ENCODE data around the gene ZNF287.
A peak's percentile ranks its signal among the peaks of the same experiment; 100 is the strongest.
"Not testable (repeated sequence)": the region's sequence is repeated elsewhere in the genome, so short reads cannot be mapped to it uniquely, and the experiment has no call there.

The ZNF287 gene

DNA sequence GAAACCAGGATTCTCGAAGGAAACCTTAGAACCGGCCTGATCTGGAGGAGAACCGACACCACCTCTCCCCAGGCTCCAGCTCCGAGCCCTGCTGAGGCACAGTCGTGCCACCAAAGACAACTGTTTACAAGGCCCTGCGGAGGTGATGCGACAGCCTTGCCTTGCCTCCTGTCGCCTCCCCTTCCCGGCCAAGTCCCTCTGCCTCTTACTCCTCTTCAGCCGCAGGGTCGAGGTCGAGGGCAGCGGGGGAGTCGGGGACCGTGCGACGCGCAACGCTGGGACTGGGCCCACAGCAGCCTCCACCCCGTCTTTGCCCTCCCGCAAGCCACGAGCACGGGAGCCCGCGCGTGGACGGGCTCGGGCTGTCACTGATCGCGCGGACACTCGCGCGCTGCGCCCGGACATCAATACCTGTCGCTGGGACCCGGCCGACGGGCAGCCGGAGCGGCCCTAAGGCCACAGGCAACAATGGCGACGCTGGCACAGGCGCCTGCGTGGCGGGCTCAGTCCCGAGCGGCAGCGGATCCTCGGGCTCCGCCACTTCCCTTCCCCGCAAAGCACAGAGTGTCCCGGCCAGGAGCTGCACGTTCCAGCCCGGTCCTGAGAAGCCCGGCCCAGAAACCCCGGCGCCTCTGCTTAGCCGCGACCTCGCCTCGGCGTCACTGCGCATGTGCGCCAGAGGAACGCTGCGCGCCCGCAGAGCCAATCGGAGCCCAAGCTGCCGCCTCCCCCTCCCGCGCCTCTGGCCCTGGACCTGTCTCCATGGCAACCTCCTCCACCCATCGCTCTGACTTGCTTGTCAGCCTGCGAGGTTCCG lies at the start of gene ZNF287:
Gene ZNF287, minus strand, starts transcription at position 664 of the 817 bp plus-strand sequence. CDS start 1,473 bp downstream, outside the sequence.
- peak; percentile 85 for DNase-seq (ENCODE audit: low read depth)

DNA sequence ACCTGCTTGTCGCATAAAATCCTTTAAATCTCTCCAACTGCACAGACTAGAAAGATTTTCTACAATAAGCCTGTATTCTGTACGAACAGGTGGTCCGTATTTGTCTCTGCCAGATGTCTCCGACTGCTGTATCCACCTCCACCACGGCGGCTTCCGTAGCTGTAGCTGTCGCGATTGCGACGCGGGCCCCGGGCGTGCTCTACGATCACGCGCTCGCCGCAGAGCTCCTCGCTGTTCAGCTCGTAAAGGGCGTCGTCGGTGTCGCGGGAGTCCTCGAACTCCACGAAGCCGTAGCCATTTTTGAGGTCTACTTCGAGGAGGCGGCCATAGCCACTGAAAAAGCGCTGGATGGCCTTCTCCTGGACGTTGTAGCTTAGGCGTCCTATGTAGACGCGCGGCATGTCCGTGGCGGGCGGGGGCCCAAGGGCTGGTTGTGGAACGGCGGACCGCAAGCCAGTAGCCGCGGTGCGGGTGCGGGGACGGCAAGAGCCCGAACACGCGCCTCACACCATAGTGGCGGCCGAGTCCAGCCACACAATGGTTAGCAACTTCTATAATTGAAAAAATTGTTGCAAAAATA lies 48.6 kb upstream of the ZNF287 start:
- DNase-seq (ENCODE audit: low read depth), result no peak

DNA sequence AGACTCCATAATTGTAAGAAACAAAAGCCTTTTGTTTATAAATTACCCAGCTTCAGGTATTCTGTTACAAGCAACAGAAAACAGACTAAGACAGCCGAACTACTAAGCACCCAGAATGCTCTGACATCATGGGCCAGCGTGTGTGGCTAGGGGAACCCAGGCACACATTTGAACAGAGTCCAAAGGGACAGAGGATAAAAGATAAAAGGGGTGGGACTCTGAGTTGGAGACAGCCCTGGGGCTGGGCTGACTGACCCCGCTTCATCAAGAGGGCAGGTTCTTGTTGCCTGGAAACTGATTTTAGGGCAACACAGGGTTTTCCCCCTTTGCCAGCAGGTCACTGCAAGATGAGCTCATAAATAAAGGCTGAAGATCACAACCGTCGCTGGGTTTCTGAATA lies 30.5 kb upstream of the ZNF287 start:
- no peak for DNase-seq (ENCODE audit: low read depth)

DNA sequence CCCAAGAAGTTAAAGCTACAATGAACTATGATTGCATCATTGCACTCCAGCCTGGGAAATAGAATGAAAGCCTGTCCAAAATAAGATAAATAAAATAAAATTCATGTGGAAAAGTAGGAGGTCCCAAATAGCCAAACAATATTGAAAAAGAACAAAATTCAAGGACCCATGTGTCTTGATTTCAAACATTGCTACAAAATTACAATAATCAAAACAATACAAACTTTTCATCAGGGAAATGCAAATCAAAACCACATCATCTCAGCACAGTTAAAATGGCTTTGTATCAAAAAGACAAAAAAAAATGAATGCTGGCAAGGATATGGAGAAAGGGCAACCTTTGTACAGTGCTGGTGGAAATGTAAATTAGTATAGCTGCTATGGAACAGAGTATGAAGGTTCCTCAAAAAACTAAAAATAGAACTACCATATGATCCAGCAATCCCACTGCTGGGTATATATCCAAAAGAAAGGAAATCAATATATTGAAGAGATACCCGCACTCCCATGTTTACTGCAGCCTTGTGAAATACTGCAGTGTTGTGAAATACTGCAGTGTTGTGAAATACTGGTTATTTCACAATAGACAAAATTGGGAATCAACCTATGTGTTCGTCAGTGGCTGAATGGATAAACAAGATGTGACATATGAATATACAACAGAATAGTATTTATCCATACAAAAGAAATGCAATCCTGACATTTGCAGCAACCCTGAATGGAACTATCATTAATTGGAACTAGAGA lies 24.5 kb upstream of the ZNF287 start:
- no peak for DNase-seq (ENCODE audit: low read depth)

DNA sequence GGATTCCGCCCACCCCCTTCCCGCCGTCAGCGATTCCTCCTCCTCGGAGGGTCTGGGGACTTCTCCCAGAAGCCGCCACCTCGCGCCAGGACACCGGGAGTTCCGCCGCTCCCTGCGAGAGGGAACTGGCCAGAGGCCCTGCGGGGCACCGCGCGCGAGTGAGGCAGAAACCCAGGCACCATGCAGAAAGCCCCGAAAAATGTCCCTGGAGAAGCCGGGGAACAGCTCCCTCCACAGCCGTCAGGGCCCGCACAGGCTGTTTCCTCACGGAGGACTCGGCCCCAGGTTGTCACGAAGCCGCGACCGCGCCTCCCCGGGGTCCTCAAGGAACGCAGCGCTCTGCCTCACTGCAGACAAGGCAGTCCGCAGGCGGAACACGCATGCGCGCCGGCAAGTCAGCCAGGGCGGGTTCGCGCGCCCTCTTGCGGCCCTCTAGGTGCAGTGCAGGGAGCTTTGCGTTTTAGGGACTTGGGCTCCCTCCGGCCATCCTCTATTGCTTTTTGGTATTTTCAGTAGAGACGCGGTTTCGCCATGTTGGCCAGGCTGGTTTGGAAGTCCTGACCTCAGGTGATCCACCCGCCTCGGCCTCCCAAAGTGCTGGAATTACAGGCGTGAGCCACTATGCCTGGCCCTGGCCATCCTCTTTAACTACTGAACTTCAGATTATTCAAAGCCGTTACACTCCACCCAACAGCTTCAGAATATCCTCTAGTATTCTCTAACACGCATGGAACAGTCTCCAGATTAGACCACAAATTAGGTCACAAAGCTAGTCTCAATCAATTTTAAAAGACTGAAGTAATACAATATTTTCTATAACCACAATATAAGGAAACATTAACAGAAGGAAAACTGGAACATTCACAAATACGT lies 20.3 kb upstream of the ZNF287 start:
- peak; percentile 91 for DNase-seq (ENCODE audit: low read depth)

DNA sequence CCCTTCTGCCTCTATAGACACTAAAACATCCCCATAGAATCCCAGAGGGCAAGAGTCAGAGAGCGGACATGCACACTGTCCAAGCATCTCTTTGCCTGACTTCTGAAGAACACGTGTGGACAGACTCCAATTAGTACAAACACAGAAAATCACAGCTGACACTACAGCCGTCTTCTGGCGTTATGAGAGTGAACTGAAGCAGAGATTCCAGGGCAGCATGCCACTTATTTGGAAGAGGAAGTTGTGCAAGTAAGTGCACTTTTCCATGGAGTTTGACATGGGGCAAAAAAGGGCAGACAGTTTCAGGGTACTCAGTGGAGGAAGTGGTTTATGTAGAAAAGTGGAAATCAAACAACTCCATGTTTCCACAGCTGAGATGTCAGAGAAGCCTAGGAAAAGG lies 16.8 kb upstream of the ZNF287 start:
- DNase-seq (ENCODE audit: low read depth), result no peak

DNA sequence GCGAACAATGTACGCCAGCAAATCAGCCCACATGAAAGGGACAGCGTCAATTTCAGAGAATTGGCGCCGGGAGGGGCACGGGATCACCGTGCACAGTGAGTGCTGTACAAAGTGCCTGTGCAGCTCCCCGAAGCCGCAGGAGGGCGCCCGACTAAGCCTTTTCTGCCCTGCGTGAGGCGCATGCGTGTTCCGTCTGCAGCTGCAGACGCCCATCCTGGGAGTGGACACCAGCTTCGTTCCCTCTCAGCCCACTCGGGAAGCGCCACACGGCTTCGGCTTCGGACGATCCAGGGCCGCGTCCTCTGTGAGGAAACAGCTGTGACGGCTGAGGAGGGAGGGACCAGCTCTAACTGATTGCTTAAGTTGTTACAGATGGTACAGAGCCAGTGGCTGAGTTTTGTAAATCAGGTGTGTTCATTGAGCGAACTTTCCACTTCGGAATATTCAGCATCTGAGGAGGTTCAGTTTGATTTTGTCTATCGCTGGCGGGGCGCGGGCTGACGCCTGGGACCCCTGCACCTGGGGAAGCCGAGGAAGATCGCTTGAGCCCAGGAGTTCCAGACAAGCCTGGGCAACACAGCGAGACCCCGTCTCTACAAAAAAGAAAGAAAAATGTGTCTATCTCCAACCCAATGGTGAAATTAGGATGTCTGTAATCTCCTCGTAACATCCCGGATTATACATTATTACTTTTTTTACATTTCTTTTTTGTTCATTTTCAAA lies 15.4 kb upstream of the ZNF287 start:
- DNase-seq (ENCODE audit: low read depth), result peak; percentile 86

DNA sequence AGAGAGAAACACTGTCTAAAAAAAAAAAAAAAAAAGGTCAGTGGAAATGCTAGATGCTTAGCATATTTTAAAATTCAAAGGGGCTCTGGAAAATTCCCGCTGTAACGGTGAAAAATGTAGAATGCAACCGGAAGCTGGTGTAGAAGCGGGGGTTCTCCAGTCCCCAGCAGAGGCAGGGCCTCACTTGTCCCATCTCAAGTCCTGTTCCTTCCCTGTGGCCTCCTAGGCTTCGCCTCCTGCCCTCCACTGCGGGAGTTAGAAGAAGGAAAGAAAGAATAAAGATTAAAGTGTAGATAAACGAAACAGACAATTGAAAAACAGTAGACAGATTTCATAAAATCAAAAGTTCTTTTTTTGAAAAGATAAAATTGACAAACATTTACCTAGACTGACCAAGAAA lies 14.8 kb upstream of the ZNF287 start:
- no peak for DNase-seq (ENCODE audit: low read depth)

DNA sequence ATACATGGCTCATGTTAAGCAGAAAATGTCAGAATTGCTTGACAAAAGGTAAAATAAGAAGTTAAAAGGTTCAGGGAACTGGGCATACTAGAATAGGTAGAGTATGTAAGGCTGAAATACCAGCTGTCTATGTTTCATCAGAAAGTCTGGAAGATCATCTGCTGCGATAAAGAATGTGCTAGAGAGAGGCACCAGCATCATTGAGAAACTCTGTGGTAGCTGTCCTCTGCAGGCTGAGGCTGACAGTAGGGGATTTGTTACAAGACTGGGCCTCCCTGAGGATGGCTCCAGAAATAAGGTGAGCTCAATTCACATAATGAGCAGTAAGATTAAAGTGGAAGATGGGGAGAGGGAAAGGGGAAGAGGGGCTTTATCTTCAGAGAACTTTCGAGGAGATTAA lies 4.5 kb upstream of the ZNF287 start:
- no peak for DNase-seq (ENCODE audit: low read depth)

DNA sequence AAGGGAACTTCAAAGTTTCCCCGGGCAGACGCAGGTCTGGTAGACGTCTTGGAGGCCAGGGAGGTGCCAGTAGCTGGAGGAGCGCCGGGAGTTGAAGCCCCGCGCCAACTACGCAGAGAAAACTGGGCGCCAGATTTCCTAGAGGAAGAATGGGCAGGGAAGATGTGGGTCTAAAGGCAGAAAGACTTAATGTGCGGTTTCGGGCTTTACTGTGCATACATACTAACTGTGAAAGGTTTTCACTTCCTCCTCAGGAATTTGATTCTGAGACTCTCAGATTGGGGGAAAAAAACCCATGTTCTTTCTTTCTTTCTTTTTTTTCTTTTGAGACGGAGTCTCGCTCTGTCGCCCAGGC lies 331 bp upstream of the ZNF287 start:
- DNase-seq (ENCODE audit: low read depth), result no peak

DNA sequence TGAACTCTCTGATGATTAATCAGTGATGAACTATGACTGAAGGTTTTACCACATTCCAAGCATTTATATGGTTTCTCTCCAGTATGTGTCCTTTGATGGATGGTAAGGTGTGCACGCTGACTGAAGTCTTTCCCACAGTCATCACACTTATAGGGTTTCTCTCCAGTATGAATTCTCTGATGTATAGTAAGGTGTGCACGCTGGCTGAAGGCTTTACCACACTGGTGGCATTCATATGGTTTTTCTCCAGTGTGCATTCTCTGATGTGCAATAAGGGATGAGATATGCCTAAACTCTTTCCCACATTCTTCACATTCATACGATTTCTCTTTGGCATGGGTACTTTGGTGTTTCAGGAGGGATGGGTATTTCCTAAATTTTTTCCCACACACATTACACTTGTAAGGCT lies 16.4 kb downstream of the ZNF287 start:
- DNase-seq (ENCODE audit: low read depth), result no peak

DNA sequence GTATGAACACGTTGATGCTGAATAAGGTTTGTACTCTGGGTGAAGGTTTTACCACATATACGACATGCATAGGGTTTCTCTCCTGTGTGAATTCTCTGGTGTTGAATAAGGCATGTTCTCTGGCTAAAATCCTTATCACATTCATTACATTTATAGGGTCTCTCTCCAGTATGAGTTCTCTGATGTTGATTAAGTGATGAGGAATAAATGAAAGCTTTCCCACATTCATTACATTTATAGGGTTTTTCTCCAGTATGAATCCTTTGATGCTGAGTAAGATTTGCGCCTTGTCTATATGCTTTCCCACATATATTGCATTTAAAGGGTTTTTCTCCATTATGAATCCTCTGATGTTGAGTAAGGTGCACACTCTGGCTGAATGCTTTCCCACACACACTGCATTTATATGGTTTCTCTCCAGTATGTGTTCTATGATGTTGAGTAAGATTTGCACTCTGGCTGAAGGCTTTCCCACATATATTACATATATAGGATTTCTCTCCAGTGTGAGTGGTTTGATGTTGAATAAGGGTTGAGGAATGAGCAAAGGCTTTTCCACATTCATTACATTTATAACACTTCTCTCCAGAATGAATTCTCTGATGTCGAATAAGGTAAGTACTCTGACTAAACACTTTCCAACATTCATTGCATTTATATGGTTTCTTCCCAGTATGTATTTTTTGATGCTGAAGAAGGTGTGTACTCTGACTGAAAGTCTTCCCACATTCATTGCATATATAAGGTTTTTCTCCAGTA lies 16.9 kb downstream of the ZNF287 start:
- DNase-seq (ENCODE audit: low read depth), result no peak

DNA sequence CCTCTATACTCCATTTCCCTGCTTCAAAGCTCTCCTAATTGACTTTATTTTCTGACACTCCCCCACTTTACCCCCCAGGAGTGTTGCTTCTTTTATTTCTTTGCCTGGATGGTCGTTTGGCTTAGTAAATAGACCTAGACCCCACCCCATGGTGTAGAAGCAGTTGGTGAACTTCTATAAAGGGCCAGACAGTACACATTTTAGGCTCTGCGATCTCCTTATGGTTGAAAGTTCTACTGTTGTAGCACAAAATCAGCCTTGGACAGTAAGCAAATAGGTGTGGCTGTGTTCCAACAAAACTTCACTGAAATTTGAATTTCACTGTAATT lies 31.9 kb downstream of the ZNF287 start:
- no peak for DNase-seq (ENCODE audit: low read depth)

DNA sequence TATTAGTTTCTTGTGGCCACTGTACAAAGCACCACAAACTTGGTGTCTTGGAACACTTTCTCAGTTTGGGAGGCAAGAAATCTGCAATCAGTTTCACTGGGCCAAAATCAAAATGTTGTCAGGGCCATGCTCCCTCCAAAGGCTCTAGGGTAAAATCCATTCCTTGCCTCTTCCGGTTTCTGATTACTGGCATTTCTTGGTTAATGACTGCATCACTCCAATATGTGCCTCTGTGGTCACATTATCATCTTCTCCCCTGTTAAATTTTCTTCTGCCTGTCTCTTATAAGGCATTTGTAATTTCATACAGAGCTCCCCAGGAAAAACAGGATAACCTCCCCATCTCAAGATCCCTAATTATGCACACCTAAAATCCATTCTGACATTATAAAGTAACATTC lies 34.8 kb downstream of the ZNF287 start:
- no peak for DNase-seq (ENCODE audit: low read depth)

DNA sequence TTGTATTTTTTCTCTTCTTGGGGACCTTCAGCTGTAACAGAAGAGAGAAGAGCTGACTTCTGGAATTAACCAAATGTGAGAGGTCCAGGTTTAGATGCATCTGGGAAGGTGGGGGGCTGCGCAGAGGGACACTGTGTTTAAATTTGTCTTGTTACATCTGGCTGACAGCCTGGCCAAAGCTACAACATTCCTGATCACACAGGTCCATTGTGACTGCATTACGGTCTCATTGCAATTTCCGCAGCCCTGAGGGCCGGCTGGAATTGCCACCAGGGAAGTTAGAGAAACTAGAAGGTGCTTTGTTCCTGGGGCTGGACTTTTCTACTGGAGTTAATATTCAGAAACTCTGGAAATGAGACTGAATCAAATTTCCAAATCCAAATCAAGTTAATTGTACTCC lies 39.1 kb downstream of the ZNF287 start:
- DNase-seq (ENCODE audit: low read depth), result no peak

DNA sequence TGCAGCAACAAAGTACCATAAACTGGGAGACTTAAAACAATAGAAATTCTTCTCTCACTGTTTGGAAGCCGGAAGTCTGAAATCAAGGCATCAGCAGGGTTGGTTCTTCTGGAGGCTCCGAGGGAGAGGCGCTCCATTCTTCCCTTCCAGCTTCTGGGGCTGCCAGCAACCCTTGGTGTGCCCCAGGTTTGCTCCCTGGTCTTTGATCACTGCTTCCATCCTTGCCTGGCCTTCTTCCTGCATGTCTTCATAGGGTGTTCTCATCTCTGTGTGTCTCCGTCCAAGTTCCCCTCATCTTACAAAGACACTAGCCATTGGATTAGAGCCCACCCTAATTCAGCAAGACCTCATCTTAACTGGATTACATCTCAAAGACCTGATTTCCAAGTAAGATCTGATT lies 41.7 kb downstream of the ZNF287 start:
- no peak for DNase-seq (ENCODE audit: low read depth)

DNA sequence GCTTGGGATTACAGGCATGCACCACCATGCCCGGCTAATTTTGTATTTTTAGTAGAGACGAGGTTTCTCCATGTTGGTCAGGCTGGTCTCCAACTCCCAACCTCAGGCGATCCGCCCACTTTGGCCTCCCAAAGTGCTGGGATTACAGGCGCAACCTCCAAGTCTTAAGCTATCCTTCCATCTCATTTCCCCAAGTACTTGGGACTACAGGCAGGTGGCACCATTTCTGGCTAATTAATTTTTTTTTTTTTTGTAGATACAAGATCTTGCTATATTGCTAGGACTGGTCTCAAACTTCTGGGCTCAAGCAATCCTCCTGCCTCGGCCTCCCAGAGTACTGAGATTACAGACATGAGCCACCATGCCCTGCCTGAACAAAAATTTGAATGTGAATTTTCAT lies 43.4 kb downstream of the ZNF287 start:
- not testable (repeated sequence) for DNase-seq (ENCODE audit: low read depth)

DNA sequence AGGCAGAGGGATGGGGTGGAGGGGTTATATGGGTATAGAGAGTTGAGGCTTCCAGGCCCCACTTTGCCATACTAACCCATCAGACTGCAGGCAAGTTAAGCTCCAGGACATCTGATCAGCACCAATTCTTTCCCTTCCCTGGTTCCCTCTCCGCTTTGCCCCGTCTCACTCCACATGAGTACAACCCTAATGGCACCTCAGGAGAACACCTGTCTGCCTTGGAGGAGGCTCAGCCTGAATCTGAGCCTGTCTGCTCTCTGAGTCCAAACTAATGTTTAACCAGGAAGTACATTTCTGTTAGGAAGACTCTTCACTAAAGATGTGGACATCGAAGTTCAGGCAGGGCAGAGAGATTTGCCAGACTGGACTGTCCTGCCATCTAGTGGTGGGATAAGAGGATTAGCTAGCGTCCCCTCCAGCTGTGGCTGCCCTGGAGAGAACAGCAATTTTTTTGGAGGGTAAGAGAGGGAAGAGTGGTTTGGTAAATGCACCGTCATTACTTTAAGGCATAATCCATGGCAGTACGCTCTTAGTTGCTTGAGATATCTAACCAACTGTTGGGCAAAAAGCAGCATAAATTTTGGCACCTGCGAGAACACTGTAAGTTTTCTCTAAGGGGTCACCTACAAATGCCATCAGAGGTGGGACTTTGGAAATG lies 47.8 kb downstream of the ZNF287 start:
- no peak for DNase-seq (ENCODE audit: low read depth)

DNA sequence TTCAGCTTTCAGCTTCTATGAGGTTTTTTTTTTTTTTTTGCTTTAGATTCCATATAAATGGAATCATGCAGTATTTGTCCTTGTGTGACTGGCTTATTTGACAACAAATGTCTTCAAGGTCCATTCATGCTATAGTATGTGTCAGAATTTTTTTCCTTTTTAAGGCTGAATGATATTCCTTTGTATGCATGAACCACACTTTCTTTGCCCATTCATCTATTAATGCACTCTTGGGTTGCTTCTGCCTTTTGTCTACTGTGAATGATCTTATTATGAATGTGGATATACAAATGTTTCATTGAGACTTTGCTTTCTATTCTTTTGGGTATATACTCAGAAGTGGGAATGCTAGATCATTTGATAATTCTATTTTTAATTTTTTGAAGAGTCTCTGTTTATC lies 50.0 kb downstream of the ZNF287 start:
- DNase-seq (ENCODE audit: low read depth), result no peak

DNA sequence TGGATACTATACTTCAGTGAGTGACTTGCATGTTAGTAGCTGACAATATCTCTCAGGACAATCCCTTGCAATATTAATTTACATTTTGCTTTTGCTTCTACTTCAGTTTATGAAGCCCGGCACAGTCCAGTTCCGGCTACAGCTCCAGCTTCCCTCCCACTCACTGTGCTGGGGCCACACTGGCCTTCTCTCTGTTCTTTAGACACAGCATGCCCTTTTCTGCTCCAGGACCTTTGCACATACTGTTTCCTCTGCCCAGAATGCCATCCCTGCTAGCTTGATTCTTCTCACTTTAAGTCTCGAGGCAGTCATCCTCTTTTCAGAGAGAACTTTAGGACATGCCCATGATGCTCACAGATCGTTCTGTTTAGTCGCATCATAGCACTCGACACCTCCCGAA lies 51.5 kb downstream of the ZNF287 start:
- no peak for DNase-seq (ENCODE audit: low read depth)
